PFSK-1 (cell line): ENCODE results near the gene PLA2G4C.

Experiments used
- POLR2AphosphoS5 ChIP-seq: IDR thresholded peaks from 2 replicates; pipeline ENCODE4 v1.6.1; 2012; ENCODE audit warnings: low read depth, mild to moderate bottlenecking, control low read depth, low read length, moderate library complexity
- TAF1 ChIP-seq: IDR thresholded peaks from 2 replicates; pipeline ENCODE4 v1.6.1; 2012; ENCODE audit warnings: low read length, control low read depth, borderline replicate concordance; ENCODE audit not compliant: insufficient read depth
- TF ChIP-seq, protein P1 (sequence below), 2 experiments: IDR thresholded peaks; 2 replicates each; pipeline versions ENCODE4 v1.6.1 to v1.8.0; 2011 to 2012; ENCODE audit warnings: low read depth in 2 of 2, low read length in 2 of 2, control low read depth in 1 of 2, inconsistent platforms in 1 of 2, mild to moderate bottlenecking in 1 of 2, moderate library complexity in 1 of 2; ENCODE audit not compliant: insufficient read depth in 1 of 2

DNA sequence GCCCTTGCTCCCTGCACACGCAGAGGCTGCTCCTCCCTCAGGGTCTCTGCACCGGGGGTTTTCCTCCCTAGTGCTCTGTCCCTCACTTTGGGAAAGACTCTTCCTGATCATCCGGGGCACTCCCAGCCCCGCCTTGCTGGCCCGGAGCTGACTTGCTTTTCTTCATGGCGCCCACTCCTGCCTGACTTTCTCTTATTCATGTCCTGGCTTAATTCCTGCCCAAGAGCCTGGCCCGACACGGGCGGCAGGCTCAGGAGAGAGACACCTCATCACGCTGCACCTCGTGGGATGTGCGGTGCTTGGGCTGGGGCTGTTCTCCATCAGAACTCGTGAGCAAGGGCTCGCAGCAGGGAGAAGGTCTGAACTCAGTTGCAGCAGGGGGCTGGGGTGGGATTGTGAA lies 11.8 kb upstream of the PLA2G4C start:
- TF ChIP-seq POLR2AphosphoS5: no peak
- TF ChIP-seq, protein P1, sequence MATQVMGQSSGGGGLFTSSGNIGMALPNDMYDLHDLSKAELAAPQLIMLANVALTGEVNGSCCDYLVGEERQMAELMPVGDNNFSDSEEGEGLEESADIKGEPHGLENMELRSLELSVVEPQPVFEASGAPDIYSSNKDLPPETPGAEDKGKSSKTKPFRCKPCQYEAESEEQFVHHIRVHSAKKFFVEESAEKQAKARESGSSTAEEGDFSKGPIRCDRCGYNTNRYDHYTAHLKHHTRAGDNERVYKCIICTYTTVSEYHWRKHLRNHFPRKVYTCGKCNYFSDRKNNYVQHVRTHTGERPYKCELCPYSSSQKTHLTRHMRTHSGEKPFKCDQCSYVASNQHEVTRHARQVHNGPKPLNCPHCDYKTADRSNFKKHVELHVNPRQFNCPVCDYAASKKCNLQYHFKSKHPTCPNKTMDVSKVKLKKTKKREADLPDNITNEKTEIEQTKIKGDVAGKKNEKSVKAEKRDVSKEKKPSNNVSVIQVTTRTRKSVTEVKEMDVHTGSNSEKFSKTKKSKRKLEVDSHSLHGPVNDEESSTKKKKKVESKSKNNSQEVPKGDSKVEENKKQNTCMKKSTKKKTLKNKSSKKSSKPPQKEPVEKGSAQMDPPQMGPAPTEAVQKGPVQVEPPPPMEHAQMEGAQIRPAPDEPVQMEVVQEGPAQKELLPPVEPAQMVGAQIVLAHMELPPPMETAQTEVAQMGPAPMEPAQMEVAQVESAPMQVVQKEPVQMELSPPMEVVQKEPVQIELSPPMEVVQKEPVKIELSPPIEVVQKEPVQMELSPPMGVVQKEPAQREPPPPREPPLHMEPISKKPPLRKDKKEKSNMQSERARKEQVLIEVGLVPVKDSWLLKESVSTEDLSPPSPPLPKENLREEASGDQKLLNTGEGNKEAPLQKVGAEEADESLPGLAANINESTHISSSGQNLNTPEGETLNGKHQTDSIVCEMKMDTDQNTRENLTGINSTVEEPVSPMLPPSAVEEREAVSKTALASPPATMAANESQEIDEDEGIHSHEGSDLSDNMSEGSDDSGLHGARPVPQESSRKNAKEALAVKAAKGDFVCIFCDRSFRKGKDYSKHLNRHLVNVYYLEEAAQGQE (IDR thresholded peaks at IDR 0.05; ENCODE audit: insufficient read depth in 1 of 2, low read depth in 2 of 2, low read length in 2 of 2): no peak
- no peak for TF ChIP-seq TAF1
